Activated T-helper 2 cell treated with anti-CD3 and anti-CD28 coated beads, Interferon-gamma antibody, Interleukin-2, Interleukin-4, amounts not matched to agents 10 μg/mL and 5 μg/mL and 100 μg/mL, durations not matched to agents 14 hours and 24 hours and 36 hours (primary cell): ENCODE measurements around the gene FKTN. TPM values are rescaled to one million over a fixed set of nuclear protein-coding genes. Genes with fewer than 3 reads are reported as not detected.

ENCODE experiments used
- DNase-seq: peaks from one replicate; pipeline ENCODE4 v3.0.0; 2021; ENCODE audit warnings: low spot score
- H3K27ac Mint-ChIP-seq: one replicate; pipeline ENCODE4 v1.8.0; 2021; ENCODE audit warnings: mixed read lengths
- H3K27me3 Mint-ChIP-seq: one replicate; pipeline ENCODE4 v1.8.0; 2021; ENCODE audit warnings: low read depth, mixed read lengths
- H3K36me3 Mint-ChIP-seq: one replicate; pipeline ENCODE4 v1.8.0; 2021; ENCODE audit warnings: low read depth, mixed read lengths
- H3K4me1 Mint-ChIP-seq: one replicate; pipeline ENCODE4 v1.8.0; 2021; ENCODE audit warnings: low read depth, mixed read lengths
- H3K4me3 Mint-ChIP-seq: one replicate; pipeline ENCODE4 v1.8.0; 2021; ENCODE audit warnings: low read depth, mild to moderate bottlenecking, moderate library complexity, mixed read lengths
- H3K9me3 Mint-ChIP-seq: one replicate; pipeline ENCODE4 v1.8.0; 2021; ENCODE audit warnings: mixed read lengths
- intact Hi-C: fragments of 100-400 bp; cut with micrococcal nuclease; formaldehyde crosslinking; loops from one replicate; pipeline ENCODE4 v1.15.1; 2023
- total RNA-seq: library from RNA; stranded (reverse); gene quantifications from 2 replicates; pipeline ENCODE4 v1.2.3, GENCODE V29; 2022

Gene FKTN
- total RNA-seq, 1 donor from 2014 or later, result 10.3 TPM

- H3K27ac Mint-ChIP-seq, result no peak overlapping the region
- H3K4me1 Mint-ChIP-seq, result no peaks in the 10 kb centered on the region
- peaks cover 2% of the 10 kb centered on the region for H3K9me3 Mint-ChIP-seq
- DNase-seq, result no peak
- H3K27me3 Mint-ChIP-seq, result no peaks in the 10 kb centered on the region
- intact Hi-C loops, result no loop called here
- peaks cover 4% of the 10 kb centered on the region for H3K36me3 Mint-ChIP-seq
- H3K4me3 Mint-ChIP-seq, result no peak overlapping the region
Observed at GRCh38 chr9:105643795-105644194, 85.9 kb downstream of the FKTN start.

GRCh38 chr9:105646879-105647594, 89.1 kb downstream of the FKTN start:
- Mint-ChIP-seq H3K4me3 (no peak overlapping the region), H3K36me3 (no peaks in the 10 kb centered on the region), H3K27ac (no peak overlapping the region), H3K27me3 (peaks cover under 1% of the 10 kb centered on the region), H3K4me1 (no peaks in the 10 kb centered on the region), H3K9me3 (peaks cover 2% of the 10 kb centered on the region)
- intact Hi-C loops, result no loop called here
- no peak for DNase-seq

- no peak for DNase-seq
- Mint-ChIP-seq H3K27ac (no peak overlapping the region), H3K4me1 (no peaks in the 10 kb centered on the region), H3K36me3 (no peaks in the 10 kb centered on the region), H3K4me3 (no peak overlapping the region), H3K9me3 (peaks cover under 1% of the 10 kb centered on the region), H3K27me3 (peaks cover 1% of the 10 kb centered on the region)
- intact Hi-C loops, result no loop called here
Observed at GRCh38 chr9:105647595-105648349, 89.8 kb downstream of the FKTN start.

GRCh38 chr9:105651806-105652205, 93.9 kb downstream of the FKTN start:
- Mint-ChIP-seq H3K27me3 (peaks cover 18% of the 10 kb centered on the region), H3K4me3 (no peak overlapping the region), H3K4me1 (peaks cover 4% of the 10 kb centered on the region), H3K27ac (no peak overlapping the region), H3K36me3 (no peaks in the 10 kb centered on the region), H3K9me3 (no peaks in the 10 kb centered on the region)
- DNase-seq, result no peak
- intact Hi-C loops, result no loop called here

- peaks cover 5% of the 10 kb centered on the region for H3K4me1 Mint-ChIP-seq
- DNase-seq, result no peak
- H3K36me3 Mint-ChIP-seq, result no peaks in the 10 kb centered on the region
- no peaks in the 10 kb centered on the region for H3K9me3 Mint-ChIP-seq
- H3K27me3 Mint-ChIP-seq, result peaks cover 36% of the 10 kb centered on the region
- H3K27ac Mint-ChIP-seq, result no peak overlapping the region
- intact Hi-C loops, result no loop called here
- H3K4me3 Mint-ChIP-seq, result peak overlapping the region; percentile 51
Observed at GRCh38 chr9:105656131-105656921, 98.4 kb downstream of the FKTN start.

- Mint-ChIP-seq H3K36me3 (no peaks in the 10 kb centered on the region), H3K9me3 (no peaks in the 10 kb centered on the region), H3K4me3 (no peak overlapping the region), H3K27me3 (peaks cover 34% of the 10 kb centered on the region), H3K27ac (no peak overlapping the region), H3K4me1 (peaks cover 5% of the 10 kb centered on the region)
- intact Hi-C loops, result no loop called here
- no peak for DNase-seq
Observed at GRCh38 chr9:105658351-105658750, 100.4 kb downstream of the FKTN start.

GRCh38 chr9:105661011-105661410, 103.1 kb downstream of the FKTN start:
- Mint-ChIP-seq H3K4me3 (no peak overlapping the region), H3K27ac (no peak overlapping the region), H3K36me3 (no peaks in the 10 kb centered on the region), H3K27me3 (peaks cover 22% of the 10 kb centered on the region), H3K4me1 (peaks cover 5% of the 10 kb centered on the region), H3K9me3 (no peaks in the 10 kb centered on the region)
- intact Hi-C loops, result no loop called here
- no peak for DNase-seq

- Mint-ChIP-seq H3K36me3 (no peaks in the 10 kb centered on the region), H3K4me3 (no peak within 1 kb of the TSS), H3K27ac (no peak within 1 kb of the TSS), H3K9me3 (no peaks in the 10 kb centered on the region), H3K27me3 (peaks cover 14% of the 10 kb centered on the region), H3K4me1 (no peaks in the 10 kb centered on the region)
- DNase-seq, result no peak
- intact Hi-C loops, result no loop called here
Observed at GRCh38 chr9:105662184-105663104, 104.5 kb downstream of the FKTN start, which contains the start of gene TAL2. Gene TAL2, plus strand, starts transcription at chr9:105662457. Its CDS starts 40 bp downstream, at chr9:105662497.

- intact Hi-C loops, result no loop called here
- no peaks in the 10 kb centered on the region for H3K4me1 Mint-ChIP-seq
- H3K27ac Mint-ChIP-seq, result no peak overlapping the region
- H3K4me3 Mint-ChIP-seq, result no peak overlapping the region
- H3K36me3 Mint-ChIP-seq, result no peaks in the 10 kb centered on the region
- H3K27me3 Mint-ChIP-seq, result peaks cover 5% of the 10 kb centered on the region
- H3K9me3 Mint-ChIP-seq, result no peaks in the 10 kb centered on the region
- DNase-seq, result no peak
Observed at GRCh38 chr9:105663914-105664313, 106.0 kb downstream of the FKTN start.

- Mint-ChIP-seq H3K9me3 (no peaks in the 10 kb centered on the region), H3K4me1 (peaks cover 2% of the 10 kb centered on the region), H3K36me3 (no peaks in the 10 kb centered on the region), H3K4me3 (no peak overlapping the region), H3K27me3 (peaks cover 2% of the 10 kb centered on the region), H3K27ac (no peak overlapping the region)
- intact Hi-C loops, result no loop called here
- no peak for DNase-seq
Observed at GRCh38 chr9:105667867-105668266, 109.9 kb downstream of the FKTN start.

GRCh38 chr9:105670315-105670714, 112.4 kb downstream of the FKTN start:
- H3K4me3 Mint-ChIP-seq, result no peak overlapping the region
- intact Hi-C loops, result no loop called here
- no peaks in the 10 kb centered on the region for H3K36me3 Mint-ChIP-seq
- peaks cover 2% of the 10 kb centered on the region for H3K4me1 Mint-ChIP-seq
- H3K27me3 Mint-ChIP-seq, result peaks cover 2% of the 10 kb centered on the region
- H3K9me3 Mint-ChIP-seq, result no peaks in the 10 kb centered on the region
- H3K27ac Mint-ChIP-seq, result no peak overlapping the region
- DNase-seq, result no peak

- Mint-ChIP-seq H3K27me3 (peaks cover 2% of the 10 kb centered on the region), H3K4me1 (peaks cover 2% of the 10 kb centered on the region), H3K4me3 (no peak overlapping the region), H3K9me3 (no peaks in the 10 kb centered on the region), H3K36me3 (no peaks in the 10 kb centered on the region), H3K27ac (no peak overlapping the region)
- no peak for DNase-seq
- intact Hi-C loops, result no loop called here
Observed at GRCh38 chr9:105670775-105671174, 112.8 kb downstream of the FKTN start.
